Esophagus muscularis mucosa (tissue), 3 donors: ENCODE results near the gene MPC1.

Source experiments
- POLR2A ChIP-seq: fragments of 450-650 bp; IDR thresholded peaks from one replicate; pipeline ENCODE4 v1.6.1; 2017; ENCODE audit warnings: antibody characterized with exemption, moderate library complexity, mild to moderate bottlenecking, low read depth
- POLR2AphosphoS5 ChIP-seq, 2 donors: sonication (generic); formaldehyde crosslinking; IDR thresholded peaks; one replicate each; pipeline ENCODE4 v1.6.1; 2017; ENCODE audit warnings: antibody characterized with exemption in 2 of 2
- TF ChIP-seq, protein P1 (sequence below), 3 experiments: fragments of 200-600 bp in 2 of 3; fragments of 450-650 bp in 1 of 3; sonication (generic) in 2 of 3; IDR thresholded peaks; one replicate each; pipeline ENCODE4 v1.5.1; 2017 to 2019; ENCODE audit warnings: antibody characterized with exemption in 3 of 3, mild to moderate bottlenecking in 2 of 3, moderate library complexity in 1 of 3

DNA sequence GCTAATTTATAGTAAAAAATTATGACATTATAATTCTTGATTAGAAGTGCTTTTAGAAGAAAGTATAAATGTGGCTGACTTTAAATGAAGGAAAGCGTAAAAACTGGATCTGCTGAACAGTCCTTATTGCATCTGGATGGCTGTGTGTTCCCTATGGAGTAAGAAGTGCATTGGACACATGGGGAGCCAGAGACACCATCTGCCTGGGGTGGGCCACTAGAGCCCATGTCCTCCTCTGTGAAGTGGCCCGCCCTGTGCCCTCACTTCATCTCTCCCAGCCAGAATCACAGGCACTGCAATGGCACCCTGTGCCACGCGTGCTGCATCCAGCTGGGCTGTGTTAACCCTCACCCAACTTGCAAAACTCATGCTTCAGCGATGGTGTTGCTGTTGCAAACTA lies 27.2 kb downstream of the MPC1 start:
- TF ChIP-seq POLR2AphosphoS5 (IDR thresholded peaks at IDR 0.05): no peak
- TF ChIP-seq, protein P1, sequence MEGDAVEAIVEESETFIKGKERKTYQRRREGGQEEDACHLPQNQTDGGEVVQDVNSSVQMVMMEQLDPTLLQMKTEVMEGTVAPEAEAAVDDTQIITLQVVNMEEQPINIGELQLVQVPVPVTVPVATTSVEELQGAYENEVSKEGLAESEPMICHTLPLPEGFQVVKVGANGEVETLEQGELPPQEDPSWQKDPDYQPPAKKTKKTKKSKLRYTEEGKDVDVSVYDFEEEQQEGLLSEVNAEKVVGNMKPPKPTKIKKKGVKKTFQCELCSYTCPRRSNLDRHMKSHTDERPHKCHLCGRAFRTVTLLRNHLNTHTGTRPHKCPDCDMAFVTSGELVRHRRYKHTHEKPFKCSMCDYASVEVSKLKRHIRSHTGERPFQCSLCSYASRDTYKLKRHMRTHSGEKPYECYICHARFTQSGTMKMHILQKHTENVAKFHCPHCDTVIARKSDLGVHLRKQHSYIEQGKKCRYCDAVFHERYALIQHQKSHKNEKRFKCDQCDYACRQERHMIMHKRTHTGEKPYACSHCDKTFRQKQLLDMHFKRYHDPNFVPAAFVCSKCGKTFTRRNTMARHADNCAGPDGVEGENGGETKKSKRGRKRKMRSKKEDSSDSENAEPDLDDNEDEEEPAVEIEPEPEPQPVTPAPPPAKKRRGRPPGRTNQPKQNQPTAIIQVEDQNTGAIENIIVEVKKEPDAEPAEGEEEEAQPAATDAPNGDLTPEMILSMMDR (IDR thresholded peaks at IDR 0.05): no peak
- TF ChIP-seq POLR2A: no peak
